ENCODE measurements around the gene ORM2. TPM values are rescaled to one million over a fixed set of nuclear protein-coding genes. Genes with fewer than 3 reads are reported as not detected.

The ORM2 gene
- total RNA-seq, 2 donors from 2014 or later, result not detected

DNA sequence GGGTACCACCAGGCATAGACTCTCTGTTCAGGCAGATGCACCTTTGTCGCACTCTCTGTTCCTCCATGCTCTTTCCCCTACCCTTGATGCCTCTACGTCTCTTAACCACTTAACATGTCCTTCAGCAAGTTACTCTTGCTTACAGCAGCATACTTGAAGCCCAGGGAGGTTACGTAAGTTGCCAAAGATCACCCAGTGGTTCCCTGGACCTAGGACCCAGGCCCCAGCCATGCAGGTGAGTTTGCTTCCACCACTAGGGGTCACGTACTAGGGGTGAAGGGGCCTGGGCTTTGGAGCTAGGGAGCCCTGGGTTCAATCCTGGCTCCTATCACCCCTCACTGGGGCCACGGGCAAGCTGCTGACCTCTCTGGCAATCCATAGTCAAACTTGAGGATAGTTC is 49.2 kb downstream of the ORM2 start:
- Histone ChIP-seq H3K4me3 (no peak overlapping the region), H3K4me1 (no peaks in the 10 kb centered on the region), H3K36me3 (replicated peaks in 1 of 2; ENCODE audit: insufficient read depth in 1 of 2, low read depth in 2 of 2) (peaks cover 0 to 4% of the 10 kb centered on the region in 2 donors), H3K27me3 (no peaks in the 10 kb centered on the region), H3K27ac (no peak overlapping the region), H3K9me3 (no peaks in the 10 kb centered on the region)
- intact Hi-C loops (cut with DNase I), result no loop called here
- no peak for TF ChIP-seq POLR2A (IDR thresholded peaks at IDR 0.05)
- TF ChIP-seq, protein P1, sequence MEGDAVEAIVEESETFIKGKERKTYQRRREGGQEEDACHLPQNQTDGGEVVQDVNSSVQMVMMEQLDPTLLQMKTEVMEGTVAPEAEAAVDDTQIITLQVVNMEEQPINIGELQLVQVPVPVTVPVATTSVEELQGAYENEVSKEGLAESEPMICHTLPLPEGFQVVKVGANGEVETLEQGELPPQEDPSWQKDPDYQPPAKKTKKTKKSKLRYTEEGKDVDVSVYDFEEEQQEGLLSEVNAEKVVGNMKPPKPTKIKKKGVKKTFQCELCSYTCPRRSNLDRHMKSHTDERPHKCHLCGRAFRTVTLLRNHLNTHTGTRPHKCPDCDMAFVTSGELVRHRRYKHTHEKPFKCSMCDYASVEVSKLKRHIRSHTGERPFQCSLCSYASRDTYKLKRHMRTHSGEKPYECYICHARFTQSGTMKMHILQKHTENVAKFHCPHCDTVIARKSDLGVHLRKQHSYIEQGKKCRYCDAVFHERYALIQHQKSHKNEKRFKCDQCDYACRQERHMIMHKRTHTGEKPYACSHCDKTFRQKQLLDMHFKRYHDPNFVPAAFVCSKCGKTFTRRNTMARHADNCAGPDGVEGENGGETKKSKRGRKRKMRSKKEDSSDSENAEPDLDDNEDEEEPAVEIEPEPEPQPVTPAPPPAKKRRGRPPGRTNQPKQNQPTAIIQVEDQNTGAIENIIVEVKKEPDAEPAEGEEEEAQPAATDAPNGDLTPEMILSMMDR (IDR thresholded peaks at IDR 0.05), result no peak
- 90 to 97% methylated on average over 3 to 5 of the region's 5 CpGs for WGBS, 2 donors
- DNase-seq (peak in 1 of 4 donors; percentile 4), ATAC-seq (no peak)

Other genes with a start within 250 kb of the ORM2 start
- gene KIF12, start 230.6 kb upstream of the ORM2 start, total RNA-seq, result 100 to 1,000 TPM; 135 to 249 TPM
- 10 to 100 TPM; 24.1 to 58.0 TPM for gene COL27A1, start 174.3 kb upstream of the ORM2 start, total RNA-seq
- 10 to 100 TPM in 1 of 2 donors, not detected in 1; 43.8 TPM for gene ORM1, start 6.8 kb upstream of the ORM2 start, total RNA-seq
- 10 to 100 TPM in 1 of 2 donors, 1 to 10 TPM in 1; 7.3 to 11.9 TPM for gene AKNA, start 58.1 kb downstream of the ORM2 start, total RNA-seq
- 10 to 100 TPM; 13.5 to 15.6 TPM for gene WHRN, start 175.6 kb downstream of the ORM2 start, total RNA-seq